Measurements from ENCODE around the gene ZFAND3. TPM values are rescaled to one million over a fixed set of nuclear protein-coding genes. Genes with fewer than 3 reads are reported as not detected.

Gene ZFAND3
- total and polyA plus RNA-seq, 2 of the 4 experiments (the other 2 are of a cell fraction) = 10.9 to 26.7 TPM

DNA sequence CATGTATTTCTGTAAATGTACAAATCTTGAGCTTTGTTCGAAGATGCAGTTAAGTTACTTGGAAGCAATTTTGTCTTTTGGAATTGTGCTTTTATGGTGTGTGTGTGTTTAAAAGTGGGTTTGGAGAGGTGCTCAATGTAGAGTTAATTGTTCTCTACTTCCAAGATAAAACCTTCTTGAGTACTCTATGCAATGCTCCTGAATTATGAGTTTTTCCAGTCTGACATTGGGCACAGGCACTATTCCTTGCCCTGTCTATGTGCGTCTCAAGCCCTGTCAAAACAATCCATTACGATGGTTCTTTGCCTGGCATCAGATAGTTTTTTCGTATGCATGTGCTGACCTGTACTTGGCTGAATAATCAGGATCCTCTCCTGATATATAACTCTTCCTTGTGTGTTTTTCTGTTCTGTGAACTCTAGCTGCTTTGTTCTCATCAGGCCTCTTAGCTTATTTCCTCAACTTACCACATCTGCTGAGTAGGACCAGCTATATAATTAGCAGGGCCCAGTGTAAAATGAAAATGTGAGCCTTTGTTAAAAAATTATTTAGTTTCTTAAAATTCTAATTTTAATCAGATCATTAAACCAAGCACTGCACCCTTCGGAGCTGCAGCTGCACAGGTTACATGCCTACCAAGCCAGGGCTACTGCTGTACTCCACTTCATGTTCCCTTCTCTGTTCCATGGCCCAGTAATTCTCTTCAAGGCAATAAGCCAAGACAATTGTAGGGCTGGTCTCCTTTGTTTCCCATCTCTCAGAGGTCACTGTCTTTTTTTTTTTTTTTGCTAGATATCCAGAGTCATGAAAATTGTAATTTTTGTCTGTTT is 160.1 kb downstream of the ZFAND3 start (continued):
- no peak for TF ChIP-seq POLR2A (IDR thresholded peaks at IDR 0.05; ENCODE audit: low read depth, low read length)

DNA sequence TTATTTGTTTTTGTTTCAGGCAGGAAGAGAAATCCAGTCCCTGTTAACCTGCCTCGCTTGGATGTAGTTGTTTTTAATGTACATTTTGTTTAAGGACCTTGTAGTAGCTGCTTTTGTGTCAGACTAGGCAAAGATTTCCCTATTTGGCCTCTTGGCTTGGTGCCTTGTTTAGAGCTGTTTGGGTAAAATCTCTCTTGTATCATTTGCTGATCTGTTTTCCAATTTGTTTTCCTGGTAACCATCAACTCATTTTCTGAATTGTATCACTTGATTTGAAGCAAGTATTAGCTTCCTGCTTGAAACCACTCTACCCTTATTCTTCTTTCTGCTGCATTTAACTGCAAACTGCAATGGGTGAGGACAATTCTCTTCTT is 160.7 kb downstream of the ZFAND3 start:
- ATAC-seq (ENCODE audit: low read depth) = no peak
- no peaks in the 10 kb centered on the region for H3K36me3 ChIP-seq (ENCODE audit: control insufficient read depth, insufficient read depth, low read length)
- no CpG with 5 or more reads among the region's 1 CpG for WGBS, 2 experiments (ENCODE audit: extremely low coverage in 2 of 2, insufficient read length in 1 of 2)
- TF ChIP-seq RCOR1 (IDR thresholded peaks at IDR 0.05; ENCODE audit: insufficient replicate concordance, low read length) = no peak
- no peak for TF ChIP-seq BHLHE40 (IDR thresholded peaks at IDR 0.05; ENCODE audit: low read depth, low read length)
- TF ChIP-seq MAFK (IDR thresholded peaks at IDR 0.05; ENCODE audit: low read depth, low read length) = no peak
- no peak for TF ChIP-seq SMC3 (IDR thresholded peaks at IDR 0.05; ENCODE audit: low read depth, low read length)
- TF ChIP-seq FOS (IDR thresholded peaks at IDR 0.05; ENCODE audit: low read depth, low read length) = no peak
- no peak for TF ChIP-seq MAZ (IDR thresholded peaks at IDR 0.05; ENCODE audit: borderline replicate concordance, low read depth, low read length)
- no peak for TF ChIP-seq CEBPB (IDR thresholded peaks at IDR 0.05; ENCODE audit: low read depth, low read length)
- TF ChIP-seq, protein P1, sequence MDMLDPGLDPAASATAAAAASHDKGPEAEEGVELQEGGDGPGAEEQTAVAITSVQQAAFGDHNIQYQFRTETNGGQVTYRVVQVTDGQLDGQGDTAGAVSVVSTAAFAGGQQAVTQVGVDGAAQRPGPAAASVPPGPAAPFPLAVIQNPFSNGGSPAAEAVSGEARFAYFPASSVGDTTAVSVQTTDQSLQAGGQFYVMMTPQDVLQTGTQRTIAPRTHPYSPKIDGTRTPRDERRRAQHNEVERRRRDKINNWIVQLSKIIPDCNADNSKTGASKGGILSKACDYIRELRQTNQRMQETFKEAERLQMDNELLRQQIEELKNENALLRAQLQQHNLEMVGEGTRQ (IDR thresholded peaks at IDR 0.05; ENCODE audit: low read depth, low read length) = no peak
- TF ChIP-seq CHD1 (IDR thresholded peaks at IDR 0.05; ENCODE audit: low read depth, low read length) = no peak
- TF ChIP-seq, protein P2, sequence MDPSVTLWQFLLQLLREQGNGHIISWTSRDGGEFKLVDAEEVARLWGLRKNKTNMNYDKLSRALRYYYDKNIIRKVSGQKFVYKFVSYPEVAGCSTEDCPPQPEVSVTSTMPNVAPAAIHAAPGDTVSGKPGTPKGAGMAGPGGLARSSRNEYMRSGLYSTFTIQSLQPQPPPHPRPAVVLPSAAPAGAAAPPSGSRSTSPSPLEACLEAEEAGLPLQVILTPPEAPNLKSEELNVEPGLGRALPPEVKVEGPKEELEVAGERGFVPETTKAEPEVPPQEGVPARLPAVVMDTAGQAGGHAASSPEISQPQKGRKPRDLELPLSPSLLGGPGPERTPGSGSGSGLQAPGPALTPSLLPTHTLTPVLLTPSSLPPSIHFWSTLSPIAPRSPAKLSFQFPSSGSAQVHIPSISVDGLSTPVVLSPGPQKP (IDR thresholded peaks at IDR 0.05; ENCODE audit: borderline replicate concordance, low read depth, low read length) = no peak
- no peak for TF ChIP-seq RAD21 (IDR thresholded peaks at IDR 0.05; ENCODE audit: low read length)
- TF ChIP-seq POLR2A (IDR thresholded peaks at IDR 0.05; ENCODE audit: low read depth, low read length) = no peak

More for the DNA sequence above, 160.7 kb downstream of the ZFAND3 start:
- H2BK20ac ChIP-seq (ENCODE audit: low read depth, low read length) = no peak overlapping the region
- H3K4ac ChIP-seq (ENCODE audit: low read depth, low read length) = no peak overlapping the region
- H4K8ac ChIP-seq (ENCODE audit: low read depth in 2 of 2, low read length in 2 of 2) = no peak overlapping the region
- H3K18ac ChIP-seq (ENCODE audit: low read depth, low read length) = no peak overlapping the region
- H3K14ac ChIP-seq (replicated peaks; ENCODE audit: low read depth, low read length) = no peak overlapping the region
- ChIA-PET CTCF (interaction anchor here (0.8 kb wide), 1 partner anchor 16 kb away, joined by 3 read pairs; no protein-coding TSS in a partner anchor), POLR2A (ENCODE audit: unreplicated experiment) (interaction anchor here (0.6 kb wide), 1 partner anchor 47 kb away, joined by 4 read pairs; no protein-coding TSS in a partner anchor)
- H2BK5ac ChIP-seq (ENCODE audit: low read depth, low read length, poor library complexity, severe bottlenecking) = no peak overlapping the region
- no peak overlapping the region for H2AFZ ChIP-seq (replicated peaks; ENCODE audit: low read length, poor library complexity)
- H3K4me3 ChIP-seq (ENCODE audit: insufficient read depth, low read depth, low read length) = no peak overlapping the region
- BruUV-seq (replicated peaks) = no TSS peak
- no peak overlapping the region for H2BK120ac ChIP-seq (ENCODE audit: low read depth, low read length)
- in situ Hi-C loops (cut with MboI; ENCODE audit: low sequenced_read_pairs) (no loop called here), dilution Hi-C loops (cut with HindIII; ENCODE audit: low sequenced_read_pairs, unreplicated experiment) (no loop called here), intact Hi-C loops (cut with micrococcal nuclease) (no loop called here)
- DNase-seq = no peak
- H3K9me1 ChIP-seq (ENCODE audit: insufficient read depth, low read length) = peaks cover 11% of the 10 kb centered on the region
- no peaks in the 10 kb centered on the region for H3K27me3 ChIP-seq (ENCODE audit: control insufficient read depth, insufficient read depth, low read length)
- H3K27ac ChIP-seq (ENCODE audit: insufficient read depth, low read length) = no peak overlapping the region
- H3K4me2 ChIP-seq (ENCODE audit: low read depth, low read length) = no peak overlapping the region; the same call in 1 of the 2 replicates
- no peak overlapping the region for H3K23ac ChIP-seq (ENCODE audit: low read depth, low read length)
- no peak overlapping the region for H3K56ac ChIP-seq (ENCODE audit: extremely low read depth, insufficient read depth, low read length)
- peaks cover 84% of the 10 kb centered on the region for H4K20me1 ChIP-seq (ENCODE audit: insufficient read depth, low read length)
- no peak overlapping the region for H2BK15ac ChIP-seq (ENCODE audit: low read depth, low read length)
- no peak overlapping the region for H4K91ac ChIP-seq (ENCODE audit: insufficient read depth, low read depth, low read length)
- H3K4me1 ChIP-seq (ENCODE audit: control insufficient read depth, insufficient read depth, low read length) = peaks cover 13% of the 10 kb centered on the region
- H3K79me1 ChIP-seq (ENCODE audit: low read depth in 1 of 2, low read length in 2 of 2) = peaks cover 19 to 78% of the 10 kb centered on the region in 2 experiments
- no peak overlapping the region for H2AK9ac ChIP-seq (replicated peaks; ENCODE audit: low read depth, low read length, poor library complexity)
- no peaks in the 10 kb centered on the region; the same call in 1 of the 2 replicates for H3K9me3 ChIP-seq (ENCODE audit: control insufficient read depth, insufficient read depth, low read length)
- no peak overlapping the region for H2AK5ac ChIP-seq (ENCODE audit: low read depth, low read length)
- H4K5ac ChIP-seq (ENCODE audit: low read depth, low read length) = no peak overlapping the region
- no peak overlapping the region; the same call in 1 of the 2 replicates for H3K9ac ChIP-seq (ENCODE audit: low read depth, low read length)

Measured in IMR-90 (cell line).